Fibroblast of skin of left biceps (primary cell): ENCODE measurements around the gene IL17RB.

Experiments used
- DNase-seq, 2 experiments: peaks; one replicate each; pipeline ENCODE4 v3.0.0-alpha.2; 2013; ENCODE audit warnings: low read depth in 2 of 2

The IL17RB gene

DNA sequence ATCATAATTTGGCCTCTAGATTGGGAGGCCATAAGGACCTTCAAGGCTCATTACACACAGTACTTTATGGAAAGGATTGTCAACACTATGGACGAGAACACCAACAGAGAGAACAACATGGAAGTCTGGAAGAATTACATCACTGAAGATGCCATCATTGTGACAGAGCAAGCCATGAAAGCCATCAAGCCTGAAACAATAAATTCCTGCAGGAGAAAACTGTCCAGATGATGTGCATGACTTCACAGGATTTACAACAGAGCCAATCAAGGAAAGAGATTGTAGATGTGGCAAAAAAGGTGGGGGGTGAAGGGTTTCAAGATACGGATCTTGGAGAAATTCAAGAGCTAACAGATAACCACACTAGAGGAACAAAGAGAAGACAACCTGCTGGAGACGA is 15.9 kb downstream of the IL17RB start:
- no peak for DNase-seq

DNA sequence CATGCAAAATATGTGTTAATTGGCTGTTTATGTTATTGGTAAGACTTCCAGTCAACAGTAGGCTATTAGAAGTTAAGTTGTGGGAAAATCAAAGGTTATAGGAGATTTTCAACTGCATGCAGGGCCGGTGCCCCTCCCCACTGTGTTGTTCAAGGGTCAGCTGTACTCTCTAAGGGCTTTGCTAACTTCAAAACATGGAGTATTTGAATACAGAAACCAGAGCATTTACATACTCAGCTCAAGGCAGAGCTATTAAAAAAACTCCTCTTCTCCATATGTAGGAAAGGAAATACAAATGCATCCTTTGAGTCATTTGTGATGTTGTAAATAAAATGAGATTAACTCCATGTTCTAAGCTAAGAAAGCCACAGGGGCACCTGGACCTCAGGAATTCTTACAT is 16.8 kb downstream of the IL17RB start:
- no peak for DNase-seq

DNA sequence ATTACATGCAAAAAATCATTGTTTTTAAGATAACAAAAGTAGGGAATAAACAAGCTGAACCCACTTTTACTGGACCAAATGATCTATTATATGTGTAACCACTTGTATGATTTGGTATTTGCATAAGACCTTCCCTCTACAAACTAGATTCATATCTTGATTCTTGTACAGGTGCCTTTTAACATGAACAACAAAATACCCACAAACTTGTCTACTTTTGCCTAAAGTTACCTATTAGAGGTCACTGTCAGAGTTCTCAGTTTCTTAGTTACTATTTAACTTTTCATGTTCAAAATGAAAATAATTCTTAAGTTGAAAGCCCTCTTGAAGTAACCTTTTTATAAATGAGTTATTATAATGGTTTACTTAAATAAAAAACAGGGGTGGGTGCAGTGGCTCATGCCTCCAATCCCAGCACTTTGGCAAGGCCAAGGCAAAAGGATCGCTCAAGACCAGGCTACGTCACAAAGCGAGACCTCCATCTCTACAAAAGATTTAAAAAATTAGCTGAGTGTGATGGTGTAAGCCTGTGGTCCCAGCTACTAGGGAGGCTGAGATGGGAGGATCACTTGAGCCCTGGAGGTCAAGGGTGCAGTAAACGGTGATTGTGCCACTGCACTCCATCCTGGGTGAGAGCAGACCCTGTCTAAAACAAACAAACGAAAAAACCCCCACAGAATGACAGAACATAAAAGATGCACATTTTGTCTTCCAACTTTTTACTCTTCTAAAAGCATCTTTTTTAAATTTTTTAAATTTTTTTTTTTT is 19.5 kb downstream of the IL17RB start:
- no peak for DNase-seq

DNA sequence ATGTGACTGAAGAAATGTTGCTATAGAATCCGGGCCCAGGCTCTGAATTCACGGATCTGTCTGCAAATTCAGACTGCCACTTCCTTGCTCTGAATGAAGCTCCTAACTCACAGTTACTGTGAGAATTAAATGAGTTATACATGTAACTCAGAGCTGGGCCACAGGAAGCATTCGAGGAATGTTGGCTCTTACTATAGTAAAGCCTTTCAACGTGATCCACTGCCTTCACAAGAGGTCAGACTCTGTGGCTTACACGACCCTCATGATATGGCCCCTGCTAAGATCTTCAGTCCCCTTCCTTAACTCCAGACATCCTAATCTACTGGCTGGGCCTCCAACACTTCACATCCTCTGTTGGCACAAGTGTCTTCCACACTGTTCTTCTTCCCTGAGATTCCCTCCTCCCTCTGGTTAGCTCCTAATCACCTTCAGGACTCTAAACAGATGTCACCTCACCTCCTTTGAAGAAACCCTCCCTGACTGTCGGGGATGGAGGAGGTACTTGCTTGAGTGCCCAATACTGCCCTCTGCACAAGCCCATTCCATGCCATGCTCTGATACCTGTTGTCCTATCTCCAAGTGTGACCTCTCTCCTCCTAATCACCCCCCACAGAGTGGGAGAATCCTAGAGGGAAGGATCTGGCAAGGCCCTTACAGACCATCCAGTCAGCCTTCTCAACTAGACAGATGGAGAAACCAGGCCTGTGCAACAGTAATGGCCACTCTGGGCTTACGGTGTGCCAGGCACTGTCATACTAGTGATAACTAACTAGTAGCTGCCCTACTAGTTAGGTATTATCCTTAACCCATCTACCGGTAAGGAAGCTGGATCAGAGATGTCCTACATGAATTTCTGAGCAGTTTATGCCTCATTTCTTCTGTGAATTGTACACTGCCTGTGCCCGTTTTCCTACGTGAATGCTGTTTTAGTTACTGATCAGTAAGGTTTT is 34.3 kb downstream of the IL17RB start:
- DNase-seq, result peak in 1 of 2 experiments; percentile 5

DNA sequence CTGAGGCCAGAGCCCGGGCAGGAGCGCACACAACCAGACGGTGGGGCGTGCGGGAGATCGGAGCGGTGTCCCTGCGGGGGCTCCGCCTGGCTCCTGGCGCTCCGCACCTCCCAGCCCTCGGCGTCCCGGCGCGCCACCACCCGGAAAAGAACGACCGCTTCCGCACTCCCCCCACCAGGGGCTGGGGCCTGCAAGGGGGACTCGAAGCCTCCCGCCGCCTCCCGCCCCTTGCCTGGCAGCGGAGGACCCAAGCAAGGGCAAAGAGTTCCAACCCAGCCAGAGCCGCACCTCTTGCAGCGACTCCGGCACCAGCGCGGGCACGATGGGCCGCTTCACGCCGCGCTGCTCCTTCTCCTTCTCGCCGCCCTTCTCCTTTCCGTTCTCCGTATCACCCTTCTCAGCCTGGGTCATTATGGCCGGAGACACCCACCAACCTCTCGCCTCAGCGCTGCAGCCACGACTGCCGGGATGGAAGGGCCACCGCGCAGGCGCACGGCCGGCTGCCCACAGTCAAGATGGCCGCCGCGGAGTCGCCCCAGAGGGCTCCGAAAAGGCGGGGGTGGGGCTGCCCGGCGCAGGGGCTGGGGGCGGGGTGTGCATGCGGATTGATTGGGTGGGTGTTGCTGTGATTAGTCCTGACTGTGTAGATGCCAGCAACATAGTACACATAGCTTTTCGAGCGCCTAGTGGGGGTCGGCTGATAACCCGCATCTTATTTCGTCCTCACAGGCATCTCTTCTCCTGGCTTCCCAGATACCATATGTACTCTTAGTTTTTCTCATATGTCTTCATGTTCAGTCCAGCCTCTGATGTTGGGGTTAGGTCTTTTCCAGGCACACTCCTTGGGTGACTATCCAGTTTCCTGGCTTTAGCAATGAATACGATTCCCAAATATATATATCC is 35.6 kb downstream of the IL17RB start, which contains the start of gene ACTR8:
Gene ACTR8 (minus strand): TSS at position 462 of the 903 bp plus-strand sequence. CDS start 51 bp downstream, at position 411.
- DNase-seq, result peak; percentile 43 to 54

DNA sequence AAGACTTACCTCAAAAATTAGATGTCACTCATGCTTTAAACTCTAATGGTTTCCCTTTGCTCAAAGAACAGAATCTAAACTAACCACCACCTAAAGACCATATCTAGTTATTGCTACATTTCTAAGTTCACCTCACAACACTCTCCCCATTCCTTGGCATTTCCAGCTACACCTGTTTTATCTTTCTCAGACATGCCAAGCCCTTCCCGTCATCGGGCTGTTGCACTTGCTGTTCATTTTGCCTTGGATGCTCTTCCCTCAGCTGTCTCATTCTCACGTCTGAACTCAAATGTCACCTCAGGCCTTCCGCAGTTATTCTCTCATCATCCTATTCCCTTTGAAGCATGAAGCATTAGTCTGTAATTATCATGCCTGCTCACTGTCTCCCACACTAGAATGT is 36.6 kb downstream of the IL17RB start:
- DNase-seq, result no peak

DNA sequence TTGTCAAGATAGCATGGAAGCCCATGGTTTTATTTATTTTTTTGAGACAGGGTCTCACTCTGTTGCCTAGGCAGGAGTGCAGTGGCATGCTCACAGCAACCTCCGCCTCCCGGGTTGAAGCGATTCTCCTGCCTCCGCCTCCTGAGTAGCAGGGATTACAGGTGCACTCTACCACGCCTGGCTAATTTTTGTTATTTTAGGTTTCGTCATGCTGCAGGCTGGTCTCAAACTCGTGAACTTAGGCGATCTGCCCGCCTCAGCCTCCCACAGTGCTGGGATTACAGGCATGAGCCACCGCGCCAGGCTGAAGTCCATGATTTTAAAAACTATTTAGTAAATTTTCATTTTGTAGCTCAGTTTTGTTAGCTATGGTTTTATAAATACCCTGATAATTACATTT is 38.3 kb downstream of the IL17RB start:
- DNase-seq, result no peak

DNA sequence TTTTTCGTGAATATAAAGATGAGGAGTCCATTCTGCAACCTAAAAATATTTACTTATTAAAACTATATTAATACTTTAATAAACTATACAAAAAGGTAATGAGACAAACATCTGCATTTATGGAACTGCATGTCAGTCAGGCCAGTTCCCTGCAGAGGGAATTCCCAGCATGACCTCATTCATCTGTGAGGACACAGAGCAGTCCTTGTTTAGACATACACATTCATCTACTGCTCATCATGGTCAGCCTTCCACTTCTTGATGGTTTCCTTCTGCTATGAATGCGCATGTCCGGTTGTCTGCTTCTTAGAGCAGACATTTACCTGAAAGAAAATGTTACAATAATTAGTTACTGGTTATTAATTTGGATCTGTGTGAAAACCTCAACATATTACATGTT is 38.9 kb downstream of the IL17RB start:
- DNase-seq, result no peak

DNA sequence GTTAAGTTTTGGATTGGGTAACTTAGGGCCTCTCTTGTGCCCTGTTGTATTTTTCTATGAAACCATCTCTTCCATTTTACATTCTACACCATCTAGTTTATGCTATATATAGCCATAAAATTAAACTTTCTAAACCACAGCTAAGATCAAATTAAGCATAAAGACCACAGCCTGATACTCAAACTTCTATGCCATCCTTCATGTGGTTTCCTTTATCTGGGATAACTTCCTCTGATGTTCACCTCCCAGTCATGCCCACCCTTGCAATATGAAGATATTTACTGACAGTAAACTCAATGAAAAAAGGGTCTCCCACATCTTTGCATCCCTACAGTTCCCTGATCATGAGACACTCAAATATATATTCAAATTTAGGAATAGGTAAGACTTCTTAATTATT is 41.1 kb downstream of the IL17RB start:
- no peak for DNase-seq

DNA sequence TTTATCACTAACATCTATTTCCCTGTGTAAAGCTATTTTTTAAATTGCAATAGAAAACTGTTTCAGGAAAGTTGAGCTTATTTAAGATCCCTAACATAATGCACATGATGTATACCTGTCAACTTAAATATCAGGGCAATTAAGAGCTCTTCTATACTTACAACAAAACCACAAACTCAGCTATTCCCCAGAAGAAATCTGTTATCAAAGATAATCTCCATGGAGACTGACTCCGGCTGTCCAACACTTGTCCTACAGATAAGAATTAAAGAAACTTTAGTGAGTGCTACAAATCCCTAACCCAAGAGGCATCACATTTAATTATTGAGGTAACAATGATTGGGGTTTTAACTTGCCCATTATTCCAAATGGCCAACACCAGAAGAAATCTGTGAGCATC is 41.9 kb downstream of the IL17RB start:
- DNase-seq, result no peak

DNA sequence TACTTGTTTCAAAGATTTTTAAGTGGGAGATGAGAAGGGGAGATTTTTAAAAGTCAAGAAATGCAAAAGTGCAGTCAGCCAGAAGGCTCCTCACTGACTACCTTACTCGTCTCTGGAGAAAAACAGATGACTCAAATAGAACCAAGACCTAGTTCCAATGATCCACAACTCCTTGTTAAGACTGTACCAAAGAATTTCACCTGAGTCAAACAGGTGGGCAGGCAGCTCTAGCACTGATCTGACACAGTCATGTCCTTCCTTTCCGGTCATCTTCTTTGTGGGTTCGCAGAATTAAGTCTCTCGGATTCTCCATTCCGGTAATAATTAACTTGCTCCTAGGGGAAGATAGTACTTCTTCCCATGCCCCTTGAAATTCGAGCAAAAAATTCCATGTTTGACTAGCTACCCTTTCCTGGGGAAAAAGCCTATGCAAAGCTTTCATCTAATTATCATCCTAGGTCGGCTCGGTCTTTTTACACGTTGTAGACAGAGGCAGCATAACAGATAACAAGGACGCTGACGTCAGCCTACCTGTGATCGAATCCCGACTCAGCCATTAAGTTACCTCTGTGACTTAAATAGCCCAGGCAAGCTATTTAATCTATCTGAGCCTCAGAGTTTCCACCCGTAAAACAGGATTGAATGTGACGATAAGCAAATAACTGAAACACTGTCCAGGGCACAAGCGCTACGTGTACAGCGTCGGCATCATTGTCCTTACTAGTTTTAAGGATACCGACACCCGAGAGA is 44.5 kb downstream of the IL17RB start:
- DNase-seq, result no peak

DNA sequence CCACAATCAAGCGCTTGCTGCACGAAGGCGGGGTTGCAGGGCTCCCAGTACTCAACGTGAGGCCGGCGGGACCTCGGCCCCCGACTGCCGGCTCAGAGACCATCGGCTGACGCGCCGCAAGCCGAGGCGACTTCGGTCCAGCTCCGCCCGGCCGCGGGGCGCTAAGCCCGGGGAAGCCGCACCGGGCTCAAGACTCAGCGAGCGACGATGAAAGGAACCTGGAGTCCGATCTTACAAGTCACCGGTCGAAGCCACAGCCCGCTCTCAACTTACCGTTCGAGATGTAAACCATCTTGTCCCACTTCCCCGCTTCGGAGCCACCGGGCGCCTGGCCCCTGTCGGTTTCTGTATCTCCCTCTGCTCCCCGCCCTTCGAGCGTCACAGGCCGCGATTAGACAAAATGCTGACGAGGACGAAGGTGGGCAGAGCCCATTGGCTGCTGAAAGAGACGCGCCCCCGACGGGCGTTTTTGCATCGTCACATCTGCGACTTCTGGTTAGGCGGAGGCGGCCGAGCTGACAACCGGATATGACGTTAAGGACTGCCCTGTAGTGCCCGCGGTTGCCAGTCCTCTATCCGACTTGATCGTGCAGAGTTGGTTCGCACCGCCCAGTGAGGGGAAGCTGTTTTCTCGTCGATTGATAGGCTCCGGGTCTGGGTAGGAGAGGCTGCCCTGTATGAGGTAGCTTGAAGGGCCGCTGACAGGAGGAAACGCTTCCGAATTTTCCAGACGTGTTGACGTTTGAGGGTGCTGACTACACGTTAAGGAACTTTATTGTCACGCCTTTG is 45.3 kb downstream of the IL17RB start, which contains the start of gene SELENOK:
Gene SELENOK (minus strand): TSS at position 363 of the 789 bp plus-strand sequence.
- peak; percentile 97 to 98 for DNase-seq

DNA sequence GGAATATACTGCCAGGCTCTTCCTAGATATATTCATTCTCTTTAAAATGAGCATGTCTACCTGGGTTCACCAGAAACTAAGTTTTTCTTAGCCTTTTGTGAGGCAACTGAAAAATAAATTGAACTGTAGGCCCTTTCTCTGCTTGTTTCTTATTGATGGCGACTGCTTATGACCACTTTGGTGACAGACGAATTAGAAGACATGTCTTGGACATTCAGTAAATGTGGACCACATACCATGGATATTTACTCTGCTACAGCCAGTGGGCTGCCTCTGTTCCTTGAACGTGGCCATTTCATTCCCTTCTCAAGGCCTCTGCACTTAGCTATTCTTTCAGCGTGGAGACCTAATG is 45.9 kb downstream of the IL17RB start:
- DNase-seq, result no peak

DNA sequence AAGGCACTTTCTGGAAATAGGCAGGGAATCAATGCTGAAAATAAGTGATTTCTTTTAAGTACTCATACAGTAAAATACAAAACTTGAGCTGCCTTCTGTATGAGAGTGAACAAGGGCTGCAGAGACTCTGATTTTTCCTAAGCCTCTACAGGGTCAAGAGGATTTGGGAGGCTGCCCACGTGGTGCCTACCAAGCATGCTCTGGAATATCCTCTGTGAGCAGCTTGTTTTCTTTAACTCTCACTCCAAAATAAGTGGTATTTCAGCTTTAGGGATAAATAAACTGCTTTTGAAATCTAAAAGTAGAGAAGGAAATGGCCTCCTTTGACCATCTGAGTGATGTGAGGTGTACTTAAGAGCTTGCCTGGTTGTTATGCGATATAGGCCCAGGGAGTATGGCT is 53.4 kb downstream of the IL17RB start:
- DNase-seq, result no peak

DNA sequence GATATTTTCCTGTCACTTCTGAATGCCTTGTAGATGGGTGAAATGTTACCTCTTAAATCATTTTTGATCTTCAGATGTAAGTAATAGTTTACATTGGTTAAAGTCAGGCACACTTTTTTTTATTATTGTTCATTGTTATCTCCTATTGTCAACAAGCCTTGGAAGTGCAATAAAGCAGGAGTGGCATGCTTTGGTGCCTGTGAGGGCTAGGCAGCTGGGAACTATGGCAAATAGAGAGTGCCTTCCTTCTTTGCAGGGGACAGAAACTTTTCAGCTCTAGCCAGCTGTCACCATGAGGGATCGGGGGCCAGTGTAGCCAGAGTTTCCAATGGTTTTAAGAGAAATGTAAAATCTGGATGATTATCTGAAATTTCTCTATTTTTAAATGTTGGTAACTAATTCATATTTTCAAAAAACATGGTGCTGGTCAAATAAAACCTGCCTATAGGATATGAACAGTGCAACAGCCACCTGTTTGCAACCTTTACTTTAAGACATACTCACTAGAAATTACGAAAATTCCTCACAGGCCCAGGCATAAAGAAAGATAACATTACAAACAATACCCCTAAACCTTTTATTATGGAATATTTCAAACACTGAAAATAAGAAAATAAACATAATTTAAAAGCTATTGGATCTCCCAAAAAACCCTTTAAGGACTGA is 54.4 kb downstream of the IL17RB start:
- no peak for DNase-seq

DNA sequence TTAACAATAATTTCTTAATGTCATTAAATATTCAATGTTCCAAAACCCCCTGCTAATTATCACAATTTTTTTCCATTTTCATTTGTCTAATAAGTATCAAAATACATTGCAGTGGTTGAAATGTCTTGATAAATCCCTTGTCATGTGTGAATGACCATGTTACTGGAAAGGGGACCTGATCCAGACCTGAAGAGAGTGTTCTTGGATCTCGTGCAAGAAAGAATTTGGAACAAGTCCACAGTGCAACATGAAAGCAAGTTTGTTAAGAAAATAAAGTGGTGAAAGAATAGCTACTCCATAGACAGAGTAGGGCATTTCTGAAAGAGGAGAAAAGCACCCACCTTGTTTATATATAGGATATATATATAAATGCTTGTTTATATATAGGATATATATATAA is 55.7 kb downstream of the IL17RB start:
- DNase-seq, result no peak

DNA sequence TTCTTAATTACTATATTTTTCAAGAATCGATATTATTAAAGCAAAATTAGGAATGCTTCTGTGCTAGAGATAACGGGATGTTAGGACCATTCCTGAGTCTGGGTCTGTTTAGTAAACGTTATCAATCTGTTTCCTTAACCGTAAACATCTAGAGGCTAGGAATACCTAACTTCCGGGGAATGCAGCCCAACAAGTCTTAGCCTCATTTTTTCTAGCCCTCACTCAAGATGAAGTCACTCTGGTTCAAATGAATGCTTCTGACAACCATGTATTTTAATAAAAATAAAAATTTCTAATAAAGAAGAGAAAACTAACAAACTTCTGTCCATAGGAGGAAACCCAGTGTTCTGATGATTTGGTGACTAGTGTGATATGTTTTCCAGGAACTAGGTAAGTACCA is 56.3 kb downstream of the IL17RB start:
- DNase-seq, result no peak

DNA sequence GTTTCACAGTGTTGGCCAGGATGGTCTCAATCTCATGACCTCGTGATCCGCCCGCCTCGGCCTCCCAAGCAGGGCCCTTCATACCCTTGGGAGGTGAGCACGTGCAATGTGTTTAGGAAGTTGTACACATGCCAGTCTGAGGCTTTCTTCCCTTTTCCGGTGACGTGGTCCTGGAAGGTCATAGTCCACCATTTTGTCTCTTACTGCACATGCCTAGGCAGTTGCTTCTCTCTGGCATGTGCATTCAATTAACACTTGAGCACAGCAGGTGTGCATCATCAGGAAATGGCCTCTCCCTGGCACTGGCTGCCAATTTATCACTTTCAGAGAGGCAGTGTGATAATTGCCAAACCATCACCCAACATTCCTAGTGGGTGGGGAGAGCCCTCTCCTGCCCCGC is 67.0 kb downstream of the IL17RB start:
- DNase-seq, result no peak
